Measurements from ENCODE around the gene SLC12A5. TPM values are rescaled to one million over a fixed set of nuclear protein-coding genes. Genes with fewer than 3 reads are reported as not detected.

SLC12A5 gene
- total RNA-seq, 1 donor from 2014 or later = 0.77 TPM

- no peak overlapping the region for H3K9ac ChIP-seq
- H3K4me2 ChIP-seq = no peak overlapping the region
- H3K79me2 ChIP-seq (ENCODE audit: low read depth) = no peaks in the 10 kb centered on the region
- Mint-ChIP-seq H3K9me3 (no peaks in the 10 kb centered on the region), H3K27me3 (ENCODE audit: insufficient read depth, low read depth) (peaks cover 72% of the 10 kb centered on the region), H3K4me3 (no peak overlapping the region), H3K4me1 (peaks cover 16% of the 10 kb centered on the region), H3K36me3 (no peaks in the 10 kb centered on the region), H3K27ac (no peak overlapping the region)
- H3K27me3 ChIP-seq = peaks cover 100% of the 10 kb centered on the region
- H3K36me3 ChIP-seq = no peaks in the 10 kb centered on the region
- DNase-seq (ENCODE audit: low spot score) = no peak
- peaks cover 9% of the 10 kb centered on the region for H3K4me1 ChIP-seq
- no peaks in the 10 kb centered on the region for H3K9me3 ChIP-seq (ENCODE audit: low read depth)
- no peak for TF ChIP-seq EZH2phosphoT487 (IDR thresholded peaks at IDR 0.05)
- TF ChIP-seq CTCF (IDR thresholded peaks at IDR 0.05) = no peak
- no peak for TF ChIP-seq EZH2 (IDR thresholded peaks at IDR 0.05)
- peaks cover 17% of the 10 kb centered on the region for H3F3A ChIP-seq (ENCODE audit: low read depth)
- no peak overlapping the region for H3K27ac ChIP-seq
- H2AFZ ChIP-seq (replicated peaks) = no peak overlapping the region
- H3K4me3 ChIP-seq = no peak overlapping the region
- H4K20me1 ChIP-seq (ENCODE audit: low read depth) = peaks cover 86% of the 10 kb centered on the region
Observed at GRCh38 chr20:46028110-46028509, 905 bp upstream of the SLC12A5 start.

- no peaks in the 10 kb centered on the region for H3K9me3 ChIP-seq (ENCODE audit: low read depth)
- peaks cover 82% of the 10 kb centered on the region for H4K20me1 ChIP-seq (ENCODE audit: low read depth)
- H3K27me3 ChIP-seq = peaks cover 100% of the 10 kb centered on the region
- no peak overlapping the region for H3K4me2 ChIP-seq
- DNase-seq (ENCODE audit: low spot score) = peak; percentile 28
- Mint-ChIP-seq H3K9me3 (no peaks in the 10 kb centered on the region), H3K36me3 (no peaks in the 10 kb centered on the region), H3K4me1 (peaks cover 7% of the 10 kb centered on the region), H3K4me3 (no peak overlapping the region), H3K27ac (no peak overlapping the region), H3K27me3 (ENCODE audit: insufficient read depth, low read depth) (peaks cover 71% of the 10 kb centered on the region)
- H3F3A ChIP-seq (ENCODE audit: low read depth) = peaks cover 17% of the 10 kb centered on the region
- no peaks in the 10 kb centered on the region for H3K79me2 ChIP-seq (ENCODE audit: low read depth)
- H3K27ac ChIP-seq = no peak overlapping the region
- H3K4me1 ChIP-seq = peaks cover 9% of the 10 kb centered on the region
- H2AFZ ChIP-seq (replicated peaks) = no peak overlapping the region
- no peak overlapping the region for H3K4me3 ChIP-seq
- no peaks in the 10 kb centered on the region for H3K36me3 ChIP-seq
- TF ChIP-seq EZH2phosphoT487 (IDR thresholded peaks at IDR 0.05) (no peak), CTCF (IDR thresholded peaks at IDR 0.05) (no peak), EZH2 (IDR thresholded peaks at IDR 0.05) (no peak)
- no peak overlapping the region for H3K9ac ChIP-seq
Observed at GRCh38 chr20:46030284-46031013, 1.4 kb downstream of the SLC12A5 start.

GRCh38 chr20:46031014-46031569 lies 2.1 kb downstream of the SLC12A5 start:
- DNase-seq (ENCODE audit: low spot score) = no peak
- Mint-ChIP-seq H3K4me1 (peaks cover 3% of the 10 kb centered on the region), H3K36me3 (no peaks in the 10 kb centered on the region), H3K27ac (no peak overlapping the region), H3K9me3 (no peaks in the 10 kb centered on the region), H3K27me3 (ENCODE audit: insufficient read depth, low read depth) (peaks cover 72% of the 10 kb centered on the region), H3K4me3 (no peak overlapping the region)
- peaks cover 78% of the 10 kb centered on the region for H4K20me1 ChIP-seq (ENCODE audit: low read depth)
- H3K9ac ChIP-seq = no peak overlapping the region
- H2AFZ ChIP-seq (replicated peaks) = no peak overlapping the region
- no peaks in the 10 kb centered on the region for H3K79me2 ChIP-seq (ENCODE audit: low read depth)
- peaks cover 9% of the 10 kb centered on the region for H3K4me1 ChIP-seq
- H3K36me3 ChIP-seq = no peaks in the 10 kb centered on the region
- H3K4me2 ChIP-seq = peak overlapping the region; percentile 84
- no peak for TF ChIP-seq EZH2phosphoT487 (IDR thresholded peaks at IDR 0.05)
- TF ChIP-seq CTCF (IDR thresholded peaks at IDR 0.05) = no peak
- no peak for TF ChIP-seq EZH2 (IDR thresholded peaks at IDR 0.05)
- H3F3A ChIP-seq (ENCODE audit: low read depth) = peaks cover 17% of the 10 kb centered on the region
- H3K27me3 ChIP-seq = peaks cover 100% of the 10 kb centered on the region
- H3K27ac ChIP-seq = no peak overlapping the region
- H3K4me3 ChIP-seq = peak overlapping the region; percentile 51
- H3K9me3 ChIP-seq (ENCODE audit: low read depth) = no peaks in the 10 kb centered on the region

All from neural progenitor cell (in vitro differentiated cells).